Dedifferentiated amniotic fluid mesenchymal stem cell (primary cell): ENCODE results near the gene AAMP.

Experiments
- DNase-seq: peaks from one replicate; pipeline ENCODE4 v3.0.0-alpha.2; 2016; ENCODE audit errors: extremely low spot score

AAMP gene

DNA sequence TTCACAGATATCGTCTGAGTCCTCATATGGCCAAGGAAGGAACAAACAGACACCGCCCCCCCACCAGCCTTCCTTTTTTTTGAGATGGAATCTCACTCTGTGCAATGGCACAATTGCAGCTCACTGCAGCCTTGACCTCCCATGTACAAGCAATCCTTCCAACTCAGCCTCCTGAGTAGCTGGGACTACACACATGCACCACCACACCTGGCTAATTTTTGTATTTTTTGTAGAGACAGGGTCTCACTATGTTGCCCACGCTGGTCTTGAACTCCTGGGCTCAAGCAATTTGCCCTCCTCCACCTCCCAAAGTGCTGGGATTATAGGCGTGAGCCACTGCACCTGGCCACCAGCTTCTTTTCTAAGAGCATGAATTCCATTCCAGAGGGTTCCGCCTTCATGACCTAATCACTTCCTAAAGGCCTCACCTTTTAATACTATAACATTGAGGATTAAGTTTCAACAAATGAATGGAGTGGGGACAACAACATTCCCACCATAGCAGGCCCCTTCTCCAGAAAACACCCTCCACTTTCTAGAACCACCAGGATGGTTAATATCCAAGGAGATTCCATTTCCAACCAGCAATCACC is 24.6 kb upstream of the AAMP start:
- DNase-seq: no peak

DNA sequence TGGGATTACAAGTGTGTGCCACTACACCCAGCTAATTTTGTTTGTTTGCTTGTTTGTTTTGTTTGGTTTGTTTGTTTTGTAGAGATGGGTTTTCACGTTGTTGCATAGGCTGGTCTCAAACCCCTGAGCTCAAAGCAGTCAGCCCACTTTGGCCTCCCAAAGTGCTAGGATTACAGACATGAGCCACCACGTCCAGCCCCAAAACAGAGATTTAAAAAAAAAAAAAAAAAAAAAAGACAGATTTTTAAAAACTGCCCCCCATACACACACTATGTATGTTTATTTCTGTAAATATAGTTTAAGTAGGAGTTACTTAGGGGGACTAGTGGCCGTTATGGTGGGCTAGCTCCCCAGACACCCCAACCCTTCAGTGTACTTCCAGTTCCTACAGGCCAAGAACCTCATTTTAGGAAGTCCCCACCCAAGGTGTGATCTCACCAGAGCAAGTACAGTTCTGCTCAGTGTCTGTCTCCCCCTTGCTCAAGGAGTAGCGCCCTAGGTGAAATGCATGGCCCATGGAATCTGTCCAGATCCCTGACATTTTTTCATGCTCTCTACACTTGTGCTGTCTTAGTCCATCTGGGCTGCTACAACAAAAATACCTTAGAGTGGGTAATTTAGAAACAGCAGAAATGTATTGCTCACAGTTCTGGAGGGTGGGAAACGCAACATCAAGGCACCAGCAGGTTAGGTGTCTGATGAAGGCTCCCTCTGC is 23.9 kb upstream of the AAMP start:
- DNase-seq: no peak

DNA sequence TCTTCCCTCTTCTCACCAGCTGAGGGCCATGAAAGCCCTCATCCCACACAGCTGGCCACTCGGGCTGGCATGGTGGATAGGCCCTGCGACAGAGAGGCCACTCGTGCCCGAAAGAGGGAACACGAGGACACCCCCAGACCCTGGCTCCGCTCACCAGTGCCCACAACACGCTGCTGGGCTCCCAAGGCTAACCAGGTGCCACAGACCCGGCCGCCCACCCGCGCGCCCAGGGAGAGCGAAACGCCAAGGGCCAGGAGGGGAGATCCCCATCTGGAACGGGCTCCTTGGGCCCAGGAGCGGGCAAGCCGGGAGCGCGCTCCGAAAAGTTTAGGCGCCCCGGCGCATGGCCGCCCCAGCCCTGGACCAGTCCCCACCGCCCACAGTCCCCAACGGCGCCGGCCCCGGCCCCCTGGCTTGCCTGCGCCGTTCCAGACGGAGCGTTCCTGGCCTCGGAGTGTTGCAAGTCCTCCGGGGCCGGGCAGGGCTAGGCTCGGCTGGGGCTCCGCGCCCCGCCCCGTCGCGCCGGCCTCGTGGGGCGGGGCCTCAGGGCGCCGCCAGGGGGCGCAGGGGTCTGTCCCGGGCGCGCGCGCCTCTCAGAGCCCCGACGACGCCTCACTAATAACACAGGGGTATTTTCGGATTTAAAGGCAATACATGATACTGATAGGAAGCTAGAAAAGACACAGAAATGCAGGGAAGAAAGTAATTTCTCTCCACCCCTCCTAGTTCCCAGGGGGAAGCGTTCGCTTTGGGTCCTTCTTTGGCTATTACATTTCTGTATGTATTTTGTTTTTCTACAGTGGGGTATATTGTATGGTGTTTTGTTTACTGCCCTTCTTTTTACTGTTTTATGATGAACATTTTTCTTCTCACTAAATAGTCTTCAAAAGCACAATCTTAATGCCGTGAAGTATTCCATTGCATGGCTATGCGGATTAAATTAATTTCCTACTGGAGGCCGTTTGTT is 22.4 kb upstream of the AAMP start, which contains the start of gene TMBIM1:
TSS of gene TMBIM1 (minus strand) at position 456 of the 967 bp plus-strand sequence. CDS start 10,362 bp downstream, outside the sequence.
- DNase-seq: peak; percentile 59

DNA sequence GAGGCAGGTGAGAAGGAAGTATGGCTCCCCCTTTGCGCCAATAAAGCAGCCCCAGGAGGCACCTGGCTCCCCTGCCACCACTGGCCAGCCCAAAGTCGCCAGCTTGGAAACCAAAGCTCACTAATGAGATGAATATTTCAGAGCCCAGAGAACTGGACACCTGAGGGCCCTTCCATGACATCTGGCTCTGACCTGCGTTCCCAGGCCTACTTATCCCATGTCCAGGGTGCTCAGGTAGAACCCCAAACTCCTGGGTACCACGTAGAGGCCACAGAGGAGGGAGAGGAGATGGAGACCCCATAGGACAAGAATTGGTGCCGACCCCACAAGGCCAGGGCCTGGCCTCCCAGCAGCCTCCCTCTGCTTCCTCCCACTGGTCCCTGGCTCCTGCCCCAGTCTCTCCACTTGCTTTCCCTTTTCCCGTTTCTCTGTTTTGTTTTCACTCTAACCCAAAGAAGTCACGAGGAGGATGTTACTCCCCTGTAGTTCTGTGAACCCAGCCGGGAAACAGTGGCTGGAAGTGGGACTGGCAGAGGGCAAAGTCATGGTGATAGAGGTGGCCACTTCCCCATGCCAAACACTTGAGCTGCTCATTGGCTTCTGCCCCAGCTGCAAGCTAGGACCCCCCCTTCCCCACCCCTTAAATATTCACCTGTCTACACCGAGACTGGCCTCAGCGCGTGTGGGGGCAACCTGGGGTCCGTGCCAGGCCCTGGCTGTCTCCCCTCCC is 21.5 kb upstream of the AAMP start:
- DNase-seq: no peak

DNA sequence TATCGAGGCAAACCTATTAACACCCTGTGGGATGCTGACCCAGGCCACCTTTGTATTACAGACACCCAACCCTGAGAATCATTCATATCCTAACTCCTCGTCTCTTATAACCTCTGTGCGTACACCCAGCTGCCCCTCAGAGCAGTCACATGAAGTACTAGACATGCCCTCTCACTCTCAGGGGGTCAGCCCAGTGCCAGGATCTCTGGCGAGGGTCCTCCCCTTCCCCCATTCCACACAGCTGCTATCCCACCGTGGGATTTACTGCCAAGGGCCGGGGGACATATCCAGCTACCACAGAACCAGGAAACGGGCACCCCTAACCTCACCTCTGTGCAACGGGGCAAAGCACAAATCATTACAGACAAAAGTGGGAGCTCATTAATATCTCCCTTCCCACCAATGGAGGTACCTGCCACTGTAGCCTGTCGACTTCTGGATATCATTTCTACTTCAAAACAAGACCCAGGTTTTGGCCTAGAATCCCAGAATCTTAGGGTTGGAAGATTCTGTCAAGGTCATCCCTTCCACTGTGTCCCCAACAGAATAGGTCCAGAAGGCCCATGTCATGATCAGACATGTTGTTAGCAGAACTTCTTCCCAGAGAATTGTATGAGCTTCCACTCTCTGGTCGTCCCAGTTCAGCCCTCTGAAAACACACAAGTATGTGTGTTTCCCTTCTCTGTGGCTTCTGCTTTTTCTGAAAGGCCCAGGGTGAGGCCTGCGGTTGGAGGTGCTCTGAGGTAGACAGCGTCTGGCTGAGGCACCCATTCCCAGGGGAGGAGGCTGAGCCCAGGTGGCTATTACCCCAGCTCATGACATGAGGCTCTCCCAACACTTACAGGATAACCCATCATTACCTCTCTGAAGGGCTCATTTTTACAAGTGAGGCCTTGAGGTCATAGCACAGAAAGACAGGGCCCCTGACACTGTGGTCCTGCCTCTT is 20.7 kb upstream of the AAMP start:
- DNase-seq: no peak

DNA sequence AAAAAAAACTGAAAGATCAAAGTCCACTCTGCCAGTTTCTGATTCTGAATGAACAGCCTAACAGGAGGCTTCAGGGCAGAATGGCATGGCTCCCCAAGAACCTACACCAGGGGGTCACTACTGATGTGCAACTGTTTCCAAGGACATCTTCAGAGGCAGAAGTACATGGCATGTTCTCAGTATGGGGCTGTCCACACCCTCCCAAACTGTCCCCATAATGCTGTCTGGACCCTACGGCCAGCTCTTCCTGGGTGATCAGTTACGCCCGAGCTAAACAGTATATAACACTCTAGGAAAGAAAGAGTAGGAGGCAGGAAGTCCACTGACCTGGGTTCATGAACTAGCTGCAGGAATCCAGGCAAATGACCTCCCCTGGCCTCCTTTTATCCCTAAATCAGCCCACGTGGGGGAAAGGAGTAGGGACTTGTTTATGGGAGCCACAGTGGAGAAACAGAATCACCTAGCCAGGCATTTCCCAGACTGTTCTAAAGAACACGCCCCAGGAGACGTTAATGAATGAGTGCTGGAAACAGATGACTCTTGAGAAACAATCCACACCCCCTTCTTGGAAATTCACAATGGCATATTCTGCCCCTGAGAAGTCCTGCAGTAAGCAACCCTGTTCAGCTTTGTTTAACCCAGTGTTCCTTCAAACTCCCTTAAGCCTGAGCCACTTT is 19.8 kb upstream of the AAMP start:
- no peak for DNase-seq

DNA sequence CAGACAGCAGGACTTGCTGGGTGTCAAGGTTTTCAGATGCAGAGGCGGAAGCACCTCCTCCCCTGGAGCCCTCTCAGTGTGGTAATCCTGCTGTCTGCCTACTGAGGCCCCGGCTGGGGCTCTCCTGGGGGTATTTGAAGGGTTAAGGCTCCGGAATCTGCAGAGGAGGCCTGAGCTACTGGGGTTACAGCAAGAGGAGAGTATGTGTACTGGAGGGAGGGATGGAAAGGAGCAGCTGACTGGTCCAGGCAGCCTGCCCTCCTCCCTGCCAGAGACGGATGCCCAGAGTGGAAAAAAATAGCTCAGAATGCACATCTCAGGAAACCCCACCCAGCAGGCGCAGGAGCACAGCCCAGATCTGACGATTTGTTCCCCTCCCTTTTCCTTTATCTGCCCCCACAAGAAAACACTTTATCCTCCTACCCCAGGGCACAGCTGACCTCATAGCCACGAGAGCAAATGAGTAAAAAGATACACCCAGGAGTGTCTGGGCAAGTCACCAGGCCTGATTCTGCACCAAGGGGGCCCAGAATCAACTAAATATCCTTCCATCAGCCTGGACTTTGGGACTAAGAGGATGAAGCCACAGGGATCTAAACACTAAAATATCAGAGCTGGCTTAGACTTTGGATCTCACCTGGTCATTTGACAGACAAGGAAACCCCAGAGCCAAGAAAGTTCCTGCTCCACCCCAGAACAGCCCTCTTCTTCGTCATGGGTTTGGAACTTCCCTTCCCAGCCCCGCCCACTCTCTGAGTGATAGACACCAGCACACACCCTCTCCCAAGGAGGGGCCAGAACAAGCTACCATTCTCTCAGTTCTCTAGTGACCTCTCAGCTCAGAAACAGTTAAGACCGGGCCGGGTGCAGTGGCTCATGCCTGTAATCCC is 16.9 kb upstream of the AAMP start:
- DNase-seq: peak; percentile 95

DNA sequence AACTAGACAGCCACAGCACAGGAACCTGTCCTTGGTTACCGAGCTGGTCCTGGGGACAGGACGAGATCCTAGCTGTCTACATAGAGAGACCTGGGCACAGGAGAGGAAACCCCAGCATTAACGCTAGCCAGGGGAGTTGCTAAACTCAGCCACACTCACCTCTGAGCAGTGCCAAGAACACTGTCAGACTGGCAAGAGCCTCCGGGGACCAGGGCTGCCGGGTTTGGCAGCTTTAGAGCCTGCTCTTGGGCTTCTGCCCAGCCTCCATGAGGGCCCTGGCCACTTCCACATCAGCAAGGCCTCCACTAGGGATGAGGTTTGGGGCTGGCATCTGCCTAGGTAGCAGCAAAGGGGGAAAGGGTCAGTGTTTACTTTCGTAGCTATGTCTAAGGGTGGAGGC is 15.7 kb upstream of the AAMP start:
- DNase-seq: no peak

DNA sequence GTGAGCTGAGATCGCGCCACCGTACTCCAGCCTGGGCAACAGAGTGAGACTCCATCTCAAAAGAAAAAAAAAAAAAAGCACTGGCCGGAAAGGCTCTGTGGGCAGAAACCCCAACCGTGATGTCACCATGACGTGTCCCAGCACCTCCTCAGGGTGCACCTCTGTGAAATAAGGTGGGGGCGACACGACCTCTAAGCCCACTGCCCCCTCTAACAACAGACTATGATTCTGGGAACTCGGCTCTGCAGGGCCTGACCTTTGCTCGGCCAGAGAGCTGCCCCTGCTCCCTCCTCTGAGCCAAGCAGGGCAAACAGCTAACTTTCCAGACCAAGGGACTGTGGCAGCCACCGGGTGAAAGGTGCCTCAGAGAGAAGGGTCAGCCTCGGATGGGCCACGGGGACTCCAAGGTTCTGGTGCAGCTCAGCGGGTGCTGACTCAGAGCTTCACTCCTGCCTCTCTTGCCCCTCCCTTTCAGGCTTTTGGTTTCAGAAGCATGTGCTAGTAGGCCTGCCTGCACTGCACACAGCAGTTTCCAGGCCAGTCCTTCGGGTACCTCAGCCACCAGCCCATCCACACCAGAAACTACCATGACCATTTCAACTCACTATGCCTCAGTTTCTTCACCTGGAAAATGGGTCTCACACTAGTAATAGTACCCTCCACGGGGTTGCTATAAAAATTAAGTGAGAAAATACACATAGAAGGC is 14.3 kb upstream of the AAMP start:
- peak; percentile 59 for DNase-seq

DNA sequence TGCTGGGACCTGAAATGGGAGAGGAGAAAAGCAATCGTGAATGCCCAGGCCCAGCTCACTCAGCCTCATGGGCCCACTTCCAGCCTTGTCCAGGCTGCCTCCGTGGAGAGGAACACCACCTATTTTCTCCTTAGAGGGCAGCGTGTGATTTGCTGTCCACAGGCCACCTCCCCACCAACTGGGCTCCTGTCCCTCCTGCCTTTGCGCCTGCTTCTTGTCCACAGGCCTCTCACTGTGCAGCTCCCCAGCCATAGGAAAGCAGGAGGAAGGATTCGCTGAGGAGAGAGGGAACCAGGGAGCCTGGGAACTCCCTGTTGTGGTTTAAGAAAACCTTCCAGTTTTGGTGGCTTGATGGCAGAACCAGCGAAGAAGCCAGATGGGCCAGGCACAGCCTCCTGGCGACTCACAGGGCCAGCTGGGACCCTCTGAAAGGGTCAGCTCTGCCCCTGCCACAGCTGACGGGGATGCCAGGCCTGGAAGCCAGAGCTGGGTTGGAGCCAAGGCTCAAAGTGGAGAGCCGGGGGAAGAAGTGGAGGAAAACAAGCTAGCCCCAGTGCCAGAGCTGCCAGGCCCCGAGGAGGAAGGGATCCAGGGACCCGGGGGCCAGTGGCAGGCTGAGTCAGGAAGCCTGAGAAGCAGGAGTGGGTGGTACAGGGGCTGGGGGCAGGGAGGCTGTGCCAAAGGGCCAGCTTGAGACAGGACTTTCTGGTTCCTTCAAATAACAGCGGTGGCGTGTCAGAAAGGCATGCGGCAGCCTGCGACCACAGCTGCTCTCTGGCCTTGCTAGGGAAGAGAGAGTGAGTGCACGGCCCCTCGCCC is 12.4 kb upstream of the AAMP start:
- DNase-seq: no peak

DNA sequence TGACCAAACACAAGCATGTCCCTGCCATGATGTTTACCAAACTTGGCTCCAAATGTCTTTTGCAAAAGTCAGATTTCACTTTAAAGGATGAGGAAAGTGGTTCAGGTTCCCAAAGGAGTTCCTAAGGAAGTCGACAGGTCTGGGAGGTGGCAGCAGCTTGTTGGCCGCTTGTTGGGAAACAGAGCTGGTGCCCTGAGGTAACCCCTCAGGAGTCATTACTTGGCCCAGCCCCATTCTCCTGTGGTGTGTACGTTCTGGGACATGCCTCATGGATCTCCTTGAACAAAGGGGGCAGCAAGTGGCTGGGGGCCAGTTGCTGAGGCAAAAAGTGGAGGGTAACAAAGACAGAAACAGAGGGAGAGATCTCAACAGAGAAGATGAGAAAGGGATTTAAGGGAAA is 11.5 kb upstream of the AAMP start:
- DNase-seq: no peak

DNA sequence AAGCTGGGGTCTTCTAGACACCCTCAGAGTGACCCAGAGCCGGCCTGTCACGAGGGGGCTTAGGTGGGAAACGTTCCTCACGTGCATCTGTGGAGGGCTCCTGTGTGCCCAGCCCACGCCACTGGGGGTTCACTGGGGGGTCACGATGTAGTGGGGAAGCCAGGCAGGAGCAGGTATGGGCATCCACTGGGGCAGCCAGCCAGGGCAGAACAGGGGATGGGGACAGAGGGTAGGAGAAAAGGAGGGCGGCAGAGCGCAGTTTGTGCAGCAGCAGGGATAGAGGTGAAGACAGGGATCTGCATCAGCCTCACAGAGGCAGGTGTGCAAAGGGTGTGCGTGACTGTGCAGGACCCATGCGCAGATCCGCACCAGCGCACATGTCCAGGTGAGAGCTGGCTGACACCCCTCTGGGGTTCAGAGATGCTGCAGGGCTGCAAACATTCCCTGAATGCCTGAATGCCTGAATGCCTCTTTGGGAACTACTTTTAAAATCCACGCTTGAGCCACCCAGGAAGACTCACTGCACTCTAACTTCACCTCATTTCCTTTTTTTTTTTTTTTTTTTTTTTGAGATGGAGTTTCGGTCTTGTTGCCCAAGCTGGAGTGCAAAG is 10.4 kb upstream of the AAMP start:
- DNase-seq: no peak

DNA sequence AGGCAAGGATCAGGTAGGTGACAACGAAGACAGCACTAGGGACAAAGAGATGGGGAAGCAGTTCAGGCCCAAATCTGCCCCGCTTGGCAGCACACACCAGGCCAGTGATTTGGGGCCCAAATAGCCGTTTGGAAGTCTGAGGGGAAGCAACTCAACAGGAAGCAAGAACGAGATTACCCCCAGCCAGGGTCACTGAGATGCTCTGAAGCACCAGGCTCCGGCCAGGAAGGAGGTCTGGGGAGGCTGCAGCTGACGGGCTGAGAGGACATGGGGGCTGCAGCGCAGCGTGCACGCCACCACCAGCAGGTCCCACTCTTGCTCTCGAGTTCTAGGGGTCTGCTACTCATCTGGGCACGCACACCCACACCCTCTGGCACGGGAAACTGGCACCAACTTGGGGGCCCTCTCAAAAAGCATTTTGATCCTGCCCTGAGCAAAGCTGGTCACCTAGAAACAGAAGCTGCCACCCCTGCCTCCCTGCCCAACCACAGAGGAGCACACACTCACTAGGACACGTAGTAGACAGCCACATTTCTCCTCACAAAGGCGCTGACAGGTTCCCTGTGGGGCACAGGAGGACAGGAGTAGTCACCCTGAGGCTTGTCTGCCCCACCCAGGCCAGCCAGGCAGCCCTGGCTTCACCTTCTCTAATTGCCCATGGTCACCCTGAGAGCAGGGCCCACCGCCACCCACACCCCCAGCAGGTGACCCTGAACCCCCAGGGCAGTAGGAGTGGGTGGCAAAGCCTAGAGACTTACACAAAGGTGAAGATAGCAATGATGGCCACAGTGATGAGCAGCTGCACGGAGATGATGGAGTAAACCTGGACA is 8.8 kb upstream of the AAMP start:
- DNase-seq: no peak

DNA sequence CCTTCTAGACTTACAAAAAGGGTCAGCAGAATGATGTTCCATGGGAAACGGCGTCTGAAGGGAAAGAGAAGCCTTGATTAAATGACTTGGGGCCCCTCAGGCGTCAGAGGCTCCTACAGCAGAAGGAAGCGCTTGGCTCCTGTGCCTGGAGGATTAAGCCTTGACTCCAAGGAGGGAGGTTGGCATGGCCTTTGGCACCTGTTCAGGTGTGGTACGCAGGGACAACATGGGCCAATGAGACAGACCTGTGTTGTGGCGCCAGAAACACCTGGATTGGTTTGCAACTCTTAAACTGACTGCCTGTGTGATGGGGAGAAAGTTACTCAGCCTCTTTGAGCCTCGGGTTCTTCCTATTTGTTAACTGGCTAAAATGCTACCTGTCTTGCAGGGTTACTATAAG is 8.0 kb upstream of the AAMP start:
- no peak for DNase-seq

DNA sequence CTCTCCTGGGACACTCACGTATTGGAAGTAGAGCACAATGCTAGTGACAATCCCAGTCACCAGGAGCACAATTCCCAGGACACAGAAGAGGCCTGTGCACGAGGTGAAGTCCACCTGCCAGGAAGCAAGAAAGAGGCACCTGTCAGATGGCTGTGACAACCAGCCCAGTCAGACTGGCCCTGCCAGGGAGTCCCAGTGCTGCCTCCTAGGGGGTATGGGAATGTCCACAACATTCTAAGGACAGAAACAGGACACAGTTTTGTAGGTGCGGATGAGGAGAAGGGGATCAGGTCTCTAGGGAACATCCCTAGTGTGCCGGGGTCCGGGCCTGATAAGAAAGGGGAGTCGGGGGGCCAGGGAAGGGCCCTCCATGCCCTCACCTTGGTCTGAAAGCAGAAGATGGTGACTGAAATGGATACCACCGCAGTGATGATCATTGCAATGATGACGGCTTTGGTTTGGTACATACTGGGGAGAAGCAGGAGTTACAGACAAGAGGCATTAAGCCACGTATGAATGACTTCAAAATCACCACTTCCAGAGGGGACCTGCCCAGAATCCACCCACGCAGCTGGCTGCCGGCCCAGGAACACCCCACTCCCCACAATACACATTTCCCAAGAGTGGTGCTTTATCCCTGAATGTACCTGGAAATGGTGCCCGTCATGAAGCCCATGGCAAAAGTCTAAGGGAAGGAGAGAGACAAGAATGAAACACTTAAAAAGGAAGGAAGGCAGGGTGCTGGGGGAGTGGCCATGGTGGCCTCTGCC is 7.2 kb upstream of the AAMP start:
- no peak for DNase-seq
